GM12873 (cell line): ENCODE data around the gene MAP2K1.

ENCODE experiments used
- CTCF ChIP-seq: IDR thresholded peaks from 2 replicates; pipeline ENCODE4 v1.5.1; 2012; ENCODE audit warnings: low read depth, mild to moderate bottlenecking, moderate library complexity, low read length, control low read depth; ENCODE audit not compliant: insufficient read depth; ENCODE audit errors: missing control alignments

The MAP2K1 gene

GRCh38 chr15:66459818-66460615 is 73.3 kb downstream of the MAP2K1 start:
- no peak for TF ChIP-seq CTCF

GRCh38 chr15:66461917-66462316 is 75.2 kb downstream of the MAP2K1 start:
- no peak for TF ChIP-seq CTCF

- no peak for TF ChIP-seq CTCF
These were observed 75.9 kb downstream of the MAP2K1 start for GRCh38 chr15:66462627-66463026.

GRCh38 chr15:66472176-66472999 is 85.7 kb downstream of the MAP2K1 start:
- TF ChIP-seq CTCF, result no peak

GRCh38 chr15:66474135-66474534 is 87.4 kb downstream of the MAP2K1 start:
- no peak for TF ChIP-seq CTCF

- TF ChIP-seq CTCF, result no peak
These were observed 88.3 kb downstream of the MAP2K1 start for GRCh38 chr15:66474963-66475362.

- no peak for TF ChIP-seq CTCF
These were observed 89.8 kb downstream of the MAP2K1 start for GRCh38 chr15:66476535-66476934.
